Stimulated activated CD8-positive, alpha-beta memory T cell treated with anti-CD3 and anti-CD28 coated beads, Interleukin-7, amount 100 ng/mL, for 48 hours (primary cell): ENCODE results near the gene AMZ1.

Experiments used
- DNase-seq, 2 donors: peaks; one replicate each; pipeline ENCODE4 v3.0.0-alpha.2; 2020; ENCODE audit warnings: low read depth in 1 of 2; ENCODE audit errors: extremely low read depth in 1 of 2

AMZ1 gene

GRCh38 chr7:2650451-2650850 lies 37.6 kb upstream of the AMZ1 start:
- no peak for DNase-seq

GRCh38 chr7:2651336-2651735 lies 36.7 kb upstream of the AMZ1 start:
- no peak for DNase-seq

GRCh38 chr7:2651847-2652735 lies 35.9 kb upstream of the AMZ1 start:
- DNase-seq, result no peak

- DNase-seq, result no peak
Observed at GRCh38 chr7:2652736-2653060, 35.3 kb upstream of the AMZ1 start.

GRCh38 chr7:2654059-2654458 lies 33.9 kb upstream of the AMZ1 start:
- DNase-seq, result no peak

GRCh38 chr7:2655870-2656614 lies 32.0 kb upstream of the AMZ1 start:
- no peak for DNase-seq

- DNase-seq, result no peak
Observed at GRCh38 chr7:2657208-2657607, 30.8 kb upstream of the AMZ1 start.

- DNase-seq, result no peak
Observed at GRCh38 chr7:2657920-2658671, 29.9 kb upstream of the AMZ1 start.

GRCh38 chr7:2658941-2659340 lies 29.1 kb upstream of the AMZ1 start:
- DNase-seq, result no peak

- DNase-seq, result no peak
Observed at GRCh38 chr7:2659556-2660358, 28.2 kb upstream of the AMZ1 start.

- DNase-seq, result no peak
Observed at GRCh38 chr7:2660359-2661095, 27.5 kb upstream of the AMZ1 start.

- DNase-seq, result no peak
Observed at GRCh38 chr7:2661096-2661449, 26.9 kb upstream of the AMZ1 start.

- no peak for DNase-seq
Observed at GRCh38 chr7:2661602-2662272, 26.3 kb upstream of the AMZ1 start.

- no peak for DNase-seq
Observed at GRCh38 chr7:2662273-2663120, 25.5 kb upstream of the AMZ1 start.

- no peak for DNase-seq
Observed at GRCh38 chr7:2663121-2663886, 24.7 kb upstream of the AMZ1 start.

- DNase-seq, result no peak
Observed at GRCh38 chr7:2663960-2664359, 24.0 kb upstream of the AMZ1 start.

- DNase-seq, result no peak
Observed at GRCh38 chr7:2665359-2665791, 22.6 kb upstream of the AMZ1 start.

GRCh38 chr7:2666155-2666554 lies 21.8 kb upstream of the AMZ1 start:
- DNase-seq, result no peak
